ENCODE data around the gene LAMTOR4. TPM values are rescaled to one million over a fixed set of nuclear protein-coding genes. Genes with fewer than 3 reads are reported as not detected.
A peak's percentile ranks its signal among the peaks of the same experiment; 100 is the strongest.

The LAMTOR4 gene
- total RNA-seq, 1 donor from 2014 or later, result 105 TPM

DNA sequence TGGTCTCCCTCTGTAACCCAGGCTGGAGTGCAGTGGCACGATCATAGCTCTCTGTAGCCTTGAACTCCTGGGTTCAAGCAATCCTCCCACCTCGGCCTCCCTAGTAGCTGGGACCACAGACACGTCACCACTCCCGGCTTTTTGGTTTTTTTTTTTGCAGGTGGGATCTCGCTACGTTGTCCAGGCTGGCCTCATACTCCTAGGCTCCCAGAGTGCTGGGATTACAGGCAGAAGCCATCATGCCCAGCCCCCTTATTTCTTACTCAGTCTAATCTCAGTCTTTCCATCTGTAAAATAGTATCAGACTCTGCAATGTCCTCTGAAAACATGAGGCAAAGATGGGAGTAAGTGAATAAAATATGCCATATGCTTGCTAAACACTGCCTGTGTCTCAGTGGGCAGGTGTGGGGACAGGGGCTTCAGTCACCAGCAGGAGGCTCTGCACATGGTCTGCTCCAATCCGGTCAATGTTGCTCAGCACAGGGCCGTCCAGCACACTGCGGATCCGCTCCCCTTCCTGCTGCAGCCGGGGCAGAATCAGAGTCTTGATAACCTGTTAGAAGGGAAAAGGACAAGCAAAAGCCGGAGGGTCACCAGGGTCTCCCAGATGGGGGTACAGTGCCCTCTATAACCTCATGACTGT lies 39.1 kb upstream of the LAMTOR4 start:
- ATAC-seq (no peak), DNase-seq (no peak)
- no peak overlapping the region for H3K4me3 ChIP-seq
- TF ChIP-seq, protein P1, sequence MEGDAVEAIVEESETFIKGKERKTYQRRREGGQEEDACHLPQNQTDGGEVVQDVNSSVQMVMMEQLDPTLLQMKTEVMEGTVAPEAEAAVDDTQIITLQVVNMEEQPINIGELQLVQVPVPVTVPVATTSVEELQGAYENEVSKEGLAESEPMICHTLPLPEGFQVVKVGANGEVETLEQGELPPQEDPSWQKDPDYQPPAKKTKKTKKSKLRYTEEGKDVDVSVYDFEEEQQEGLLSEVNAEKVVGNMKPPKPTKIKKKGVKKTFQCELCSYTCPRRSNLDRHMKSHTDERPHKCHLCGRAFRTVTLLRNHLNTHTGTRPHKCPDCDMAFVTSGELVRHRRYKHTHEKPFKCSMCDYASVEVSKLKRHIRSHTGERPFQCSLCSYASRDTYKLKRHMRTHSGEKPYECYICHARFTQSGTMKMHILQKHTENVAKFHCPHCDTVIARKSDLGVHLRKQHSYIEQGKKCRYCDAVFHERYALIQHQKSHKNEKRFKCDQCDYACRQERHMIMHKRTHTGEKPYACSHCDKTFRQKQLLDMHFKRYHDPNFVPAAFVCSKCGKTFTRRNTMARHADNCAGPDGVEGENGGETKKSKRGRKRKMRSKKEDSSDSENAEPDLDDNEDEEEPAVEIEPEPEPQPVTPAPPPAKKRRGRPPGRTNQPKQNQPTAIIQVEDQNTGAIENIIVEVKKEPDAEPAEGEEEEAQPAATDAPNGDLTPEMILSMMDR (IDR thresholded peaks at IDR 0.05), result no peak
- intact Hi-C loops (cut with DNase I), result no loop called here
- no peaks in the 10 kb centered on the region for H3K4me1 ChIP-seq
- no peaks in the 10 kb centered on the region for H3K9me3 ChIP-seq
- no peak overlapping the region for H3K27ac ChIP-seq
- peaks cover 85% of the 10 kb centered on the region for H3K36me3 ChIP-seq
- no peaks in the 10 kb centered on the region for H3K27me3 ChIP-seq

DNA sequence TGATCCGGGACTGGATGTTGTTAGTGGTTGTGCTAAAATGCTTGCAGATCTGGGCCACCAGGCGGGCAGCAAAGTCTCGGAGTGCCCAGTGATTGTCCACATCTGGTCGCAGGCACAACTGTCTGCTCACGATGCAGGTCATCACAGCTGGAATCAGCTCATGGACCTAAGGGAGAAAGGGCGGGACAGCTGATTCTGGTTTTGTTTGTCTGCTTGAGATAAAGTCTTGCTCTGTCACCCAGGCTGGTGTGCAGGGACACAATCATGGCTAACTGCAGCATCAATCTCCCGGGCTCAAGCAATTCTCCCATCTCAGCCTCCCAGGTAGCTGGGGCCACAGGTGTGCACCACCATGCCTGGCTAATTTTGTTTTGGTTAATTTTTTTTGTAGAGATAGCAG lies 37.6 kb upstream of the LAMTOR4 start:
- intact Hi-C loops (cut with DNase I), result no loop called here
- Histone ChIP-seq H3K27ac (no peak overlapping the region), H3K36me3 (peaks cover 71% of the 10 kb centered on the region), H3K4me1 (no peaks in the 10 kb centered on the region), H3K9me3 (no peaks in the 10 kb centered on the region), H3K4me3 (no peak overlapping the region), H3K27me3 (no peaks in the 10 kb centered on the region)
- ATAC-seq, result no peak
- TF ChIP-seq, protein P1 (IDR thresholded peaks at IDR 0.05), result no peak
- DNase-seq, result no peak

DNA sequence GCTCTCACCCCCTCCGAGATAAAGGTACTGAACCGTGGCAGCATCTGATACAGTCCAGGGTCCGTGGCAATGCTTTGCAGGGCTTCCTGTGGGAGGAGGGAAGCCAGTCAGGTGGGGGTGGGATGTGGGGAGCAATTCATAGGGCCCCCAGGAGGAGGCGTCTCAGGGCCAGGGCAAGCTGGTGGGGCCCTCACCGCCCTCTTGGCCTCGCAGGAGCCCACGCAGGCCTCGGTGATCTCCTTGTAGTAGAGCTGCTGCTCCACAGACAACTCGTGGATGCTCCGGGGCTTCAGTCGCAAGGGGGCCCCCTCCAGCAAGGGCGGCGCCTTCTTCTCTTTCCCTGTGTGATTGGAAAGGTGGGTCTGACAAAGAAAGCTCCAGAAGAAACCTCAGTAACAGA lies 36.8 kb upstream of the LAMTOR4 start:
- H3K27ac ChIP-seq, result no peak overlapping the region
- intact Hi-C loops (cut with DNase I), result no loop called here
- TF ChIP-seq, protein P1 (IDR thresholded peaks at IDR 0.05), result no peak
- H3K27me3 ChIP-seq, result no peaks in the 10 kb centered on the region
- peaks cover 65% of the 10 kb centered on the region for H3K36me3 ChIP-seq
- no peak for DNase-seq
- no peaks in the 10 kb centered on the region for H3K4me1 ChIP-seq
- H3K9me3 ChIP-seq, result no peaks in the 10 kb centered on the region
- no peak for ATAC-seq
- no peak overlapping the region for H3K4me3 ChIP-seq

DNA sequence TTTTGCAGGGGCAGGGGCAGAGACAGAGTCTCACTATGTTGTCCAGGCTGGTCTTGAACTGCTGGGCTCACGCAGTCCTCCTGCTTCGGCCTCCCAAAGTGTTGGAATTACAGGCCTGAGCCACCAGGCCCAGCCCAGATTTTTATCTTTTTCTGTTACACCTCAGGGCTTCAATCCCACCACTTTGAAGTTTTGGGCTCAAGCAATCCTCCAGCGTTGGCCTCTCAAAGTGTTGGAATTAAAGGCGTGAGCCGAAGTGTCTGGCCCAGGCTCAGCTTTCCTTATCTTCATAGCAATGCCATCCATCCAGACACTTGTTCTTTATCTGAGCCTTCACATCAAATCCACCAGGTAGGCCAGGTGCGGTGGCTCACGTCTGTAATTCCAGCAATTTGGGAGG lies 33.7 kb upstream of the LAMTOR4 start:
- DNase-seq (no peak), ATAC-seq (no peak)
- Histone ChIP-seq H3K4me3 (no peak overlapping the region), H3K27ac (no peak overlapping the region), H3K27me3 (no peaks in the 10 kb centered on the region), H3K36me3 (peaks cover 39% of the 10 kb centered on the region), H3K4me1 (peaks cover 7% of the 10 kb centered on the region), H3K9me3 (no peaks in the 10 kb centered on the region)
- intact Hi-C loops (cut with DNase I), result no loop called here
- TF ChIP-seq, protein P1 (IDR thresholded peaks at IDR 0.05), result no peak

DNA sequence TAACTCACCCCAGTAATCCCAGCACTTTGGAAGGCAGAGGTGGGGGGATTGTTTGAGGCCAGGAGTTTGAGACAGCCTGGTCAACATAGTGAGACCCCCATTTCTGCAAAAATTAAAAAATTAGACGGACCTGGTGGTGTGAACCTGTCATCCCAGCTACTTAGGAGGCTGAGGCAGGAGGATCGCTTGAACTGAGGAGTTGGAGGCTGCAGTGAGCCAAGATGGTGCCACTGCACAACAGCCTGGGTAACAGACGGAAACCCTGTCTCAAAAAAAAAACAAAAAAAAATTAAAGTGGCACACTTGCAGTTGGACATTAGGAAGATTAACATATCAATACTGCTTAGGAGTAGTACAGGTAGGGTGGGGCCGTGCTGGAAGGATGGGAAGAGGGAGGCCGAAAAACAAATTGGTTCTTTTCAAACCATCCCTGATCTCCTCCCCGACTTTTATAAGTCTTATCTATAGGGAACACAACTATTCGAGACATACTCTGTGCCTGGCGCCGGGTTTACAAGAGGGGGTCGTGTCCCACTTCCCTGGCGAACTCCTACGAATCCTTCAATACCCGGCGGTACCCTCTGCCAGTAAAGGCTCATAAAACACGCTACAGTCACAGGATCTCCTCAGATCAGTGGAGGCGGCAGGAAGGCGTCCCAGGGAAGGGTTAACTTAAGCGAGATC lies 30.2 kb upstream of the LAMTOR4 start:
- DNase-seq (no peak), ATAC-seq (no peak)
- H3K27ac ChIP-seq, result peak overlapping the region; percentile 97
- H3K9me3 ChIP-seq, result no peaks in the 10 kb centered on the region
- H3K4me3 ChIP-seq, result peak overlapping the region; percentile 84
- H3K4me1 ChIP-seq, result peaks cover 13% of the 10 kb centered on the region
- intact Hi-C loops (cut with DNase I), result no loop called here
- TF ChIP-seq, protein P1 (IDR thresholded peaks at IDR 0.05), result no peak
- H3K36me3 ChIP-seq, result peaks cover 13% of the 10 kb centered on the region
- no peaks in the 10 kb centered on the region for H3K27me3 ChIP-seq

Data from upper lobe of right lung (tissue), 1 donor.